ENCODE measurements around the gene PARD3.

GRCh38 chr10:34674176-34674575, 140.9 kb downstream of the PARD3 start:
- TF ChIP-seq, protein P1, sequence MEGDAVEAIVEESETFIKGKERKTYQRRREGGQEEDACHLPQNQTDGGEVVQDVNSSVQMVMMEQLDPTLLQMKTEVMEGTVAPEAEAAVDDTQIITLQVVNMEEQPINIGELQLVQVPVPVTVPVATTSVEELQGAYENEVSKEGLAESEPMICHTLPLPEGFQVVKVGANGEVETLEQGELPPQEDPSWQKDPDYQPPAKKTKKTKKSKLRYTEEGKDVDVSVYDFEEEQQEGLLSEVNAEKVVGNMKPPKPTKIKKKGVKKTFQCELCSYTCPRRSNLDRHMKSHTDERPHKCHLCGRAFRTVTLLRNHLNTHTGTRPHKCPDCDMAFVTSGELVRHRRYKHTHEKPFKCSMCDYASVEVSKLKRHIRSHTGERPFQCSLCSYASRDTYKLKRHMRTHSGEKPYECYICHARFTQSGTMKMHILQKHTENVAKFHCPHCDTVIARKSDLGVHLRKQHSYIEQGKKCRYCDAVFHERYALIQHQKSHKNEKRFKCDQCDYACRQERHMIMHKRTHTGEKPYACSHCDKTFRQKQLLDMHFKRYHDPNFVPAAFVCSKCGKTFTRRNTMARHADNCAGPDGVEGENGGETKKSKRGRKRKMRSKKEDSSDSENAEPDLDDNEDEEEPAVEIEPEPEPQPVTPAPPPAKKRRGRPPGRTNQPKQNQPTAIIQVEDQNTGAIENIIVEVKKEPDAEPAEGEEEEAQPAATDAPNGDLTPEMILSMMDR (IDR thresholded peaks at IDR 0.05): no peak
- TF ChIP-seq POLR2A (IDR thresholded peaks at IDR 0.05): no peak
- TF ChIP-seq EP300 (IDR thresholded peaks at IDR 0.05): no peak
